ENCODE results near the gene FAAH.

The FAAH gene

DNA sequence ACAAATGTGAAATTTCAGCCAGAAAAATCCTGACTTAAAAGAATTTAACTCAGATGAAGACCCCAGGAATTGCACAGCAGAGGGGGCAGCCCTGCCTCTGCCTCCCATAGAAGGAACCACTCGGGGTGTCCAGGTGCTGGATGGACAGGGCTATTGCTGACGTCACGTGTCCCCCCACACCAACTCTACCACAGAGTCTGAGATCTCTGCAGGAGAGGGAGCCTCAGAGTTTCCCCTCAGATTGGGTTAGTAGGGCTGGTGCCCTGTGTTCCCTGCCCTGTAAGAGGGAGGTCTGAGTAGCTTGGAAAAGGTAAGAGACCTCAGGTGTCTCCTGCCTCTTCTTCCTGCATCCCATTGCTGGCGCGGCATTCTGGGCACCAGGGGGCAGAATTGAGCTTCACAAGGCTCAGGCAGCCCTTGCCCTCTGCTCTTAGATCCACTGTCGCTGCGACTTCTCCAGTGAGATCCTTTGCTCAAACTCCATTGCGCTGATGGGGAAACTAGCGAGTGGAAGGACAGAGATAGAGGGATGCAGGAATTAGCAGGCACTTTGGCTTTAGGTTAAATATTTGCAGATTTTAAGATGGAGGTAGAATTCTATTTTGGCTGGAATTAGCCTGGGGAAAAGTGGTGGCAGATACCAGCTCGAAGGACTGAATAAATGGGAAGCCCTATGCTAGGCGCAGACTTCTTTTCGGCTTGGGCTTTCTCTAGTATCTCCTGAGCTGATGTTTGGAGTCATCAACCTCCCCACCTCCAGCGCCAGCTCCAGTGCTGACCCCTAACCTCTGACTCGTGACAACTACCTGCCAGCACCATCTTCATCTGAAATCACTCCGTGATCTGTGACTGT, 52.8 kb downstream of the FAAH start:
- Histone ChIP-seq H3K4me3 (ENCODE audit: low read length) (peak overlapping the region; percentile 64), H3K4me1 (ENCODE audit: control insufficient read depth, low read depth, low read length) (peaks cover 10% of the 10 kb centered on the region), H3K9me3 (ENCODE audit: control insufficient read depth, low read depth, low read length) (no peaks in the 10 kb centered on the region), H3K27me3 (ENCODE audit: control insufficient read depth, insufficient read depth, low read length) (peaks cover 83% of the 10 kb centered on the region), H3K36me3 (ENCODE audit: control insufficient read depth, low read depth, low read length) (no peaks in the 10 kb centered on the region), H3K27ac (ENCODE audit: low read length) (no peak overlapping the region), H3K9ac (ENCODE audit: low read length) (no peak overlapping the region)

DNA sequence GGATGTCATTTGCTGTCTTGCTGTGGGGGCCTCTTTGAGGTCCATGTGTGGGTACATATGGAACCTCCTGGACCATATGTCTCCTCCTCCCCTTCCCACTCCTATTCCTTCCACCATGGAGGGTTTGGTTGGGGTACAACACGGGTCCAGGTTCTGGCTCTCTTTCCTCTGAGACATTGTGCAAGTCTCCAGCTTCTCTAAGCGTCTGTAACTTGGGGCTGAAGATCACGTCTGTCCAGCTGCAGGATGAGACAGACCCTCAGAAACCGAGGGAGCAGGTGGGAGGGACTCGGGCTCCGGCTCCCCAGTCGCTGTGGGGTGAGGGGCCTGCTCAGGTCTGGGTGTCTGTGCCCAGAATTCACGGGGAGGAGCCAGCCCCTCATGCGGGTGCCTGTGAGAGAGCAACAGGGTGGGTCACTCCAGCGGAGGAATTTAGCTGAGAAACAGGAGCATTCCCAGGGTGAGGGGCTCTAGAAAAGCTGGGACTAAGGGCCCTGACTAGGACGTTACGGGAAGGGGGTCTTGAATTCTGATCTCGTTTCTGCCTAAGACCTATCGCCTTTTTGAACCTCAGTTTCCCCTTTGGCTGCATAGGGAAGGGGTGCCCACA, 53.5 kb downstream of the FAAH start:
- Histone ChIP-seq H3K4me1 (ENCODE audit: control insufficient read depth, low read depth, low read length) (peaks cover 12% of the 10 kb centered on the region), H3K27ac (ENCODE audit: low read length) (no peak overlapping the region), H3K9ac (ENCODE audit: low read length) (no peak overlapping the region), H3K36me3 (ENCODE audit: control insufficient read depth, low read depth, low read length) (no peaks in the 10 kb centered on the region), H3K27me3 (ENCODE audit: control insufficient read depth, insufficient read depth, low read length) (peaks cover 90% of the 10 kb centered on the region), H3K9me3 (ENCODE audit: control insufficient read depth, low read depth, low read length) (no peaks in the 10 kb centered on the region), H3K4me3 (ENCODE audit: low read length) (peak overlapping the region; percentile 64)

DNA sequence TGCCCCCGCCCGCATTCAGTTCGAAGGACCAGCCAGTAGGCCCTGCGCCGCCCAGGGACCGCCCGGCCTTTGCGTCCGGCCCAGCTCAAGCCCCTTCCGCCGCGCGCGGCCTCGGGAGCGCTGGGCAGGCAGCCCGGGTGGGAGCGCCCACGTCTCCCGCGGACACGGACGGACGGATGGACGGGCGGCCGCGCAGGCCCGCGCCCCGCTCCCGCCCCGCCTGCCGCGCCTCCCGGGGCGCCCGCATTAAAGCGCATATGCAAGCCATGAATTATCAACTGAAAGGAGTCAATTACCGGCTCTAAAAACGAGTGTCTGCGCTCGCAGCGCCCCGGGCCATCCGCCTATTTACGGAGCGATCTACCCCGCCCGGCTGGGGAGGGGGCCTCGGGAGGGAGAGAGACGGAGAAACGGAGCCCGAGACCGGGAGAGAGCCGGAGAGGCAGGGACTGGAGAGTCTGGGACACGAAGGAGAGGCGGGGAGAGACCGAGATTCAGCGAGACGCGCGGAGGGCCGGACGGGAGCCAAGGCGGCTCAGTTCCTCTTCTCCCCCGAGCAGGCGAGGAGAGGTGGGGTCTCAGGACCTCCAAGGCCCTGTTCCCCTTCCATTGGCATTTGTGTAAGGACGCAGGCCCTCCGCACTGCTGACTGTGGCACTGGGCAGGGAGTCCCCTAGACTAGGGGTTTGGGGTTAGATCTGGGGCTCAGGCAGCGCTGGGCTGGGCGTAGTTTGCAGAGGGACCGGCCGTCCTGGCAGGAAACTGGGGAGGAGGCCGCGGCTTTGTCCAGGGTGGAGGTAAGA, 54.2 kb downstream of the FAAH start:
- Histone ChIP-seq H3K27me3 (ENCODE audit: control insufficient read depth, insufficient read depth, low read length) (peaks cover 97% of the 10 kb centered on the region), H3K9ac (ENCODE audit: low read length) (no peak overlapping the region), H3K9me3 (ENCODE audit: control insufficient read depth, low read depth, low read length) (no peaks in the 10 kb centered on the region), H3K4me3 (ENCODE audit: low read length) (peak overlapping the region; percentile 64), H3K27ac (ENCODE audit: low read length) (no peak overlapping the region), H3K36me3 (ENCODE audit: control insufficient read depth, low read depth, low read length) (no peaks in the 10 kb centered on the region), H3K4me1 (ENCODE audit: control insufficient read depth, low read depth, low read length) (peaks cover 13% of the 10 kb centered on the region)

DNA sequence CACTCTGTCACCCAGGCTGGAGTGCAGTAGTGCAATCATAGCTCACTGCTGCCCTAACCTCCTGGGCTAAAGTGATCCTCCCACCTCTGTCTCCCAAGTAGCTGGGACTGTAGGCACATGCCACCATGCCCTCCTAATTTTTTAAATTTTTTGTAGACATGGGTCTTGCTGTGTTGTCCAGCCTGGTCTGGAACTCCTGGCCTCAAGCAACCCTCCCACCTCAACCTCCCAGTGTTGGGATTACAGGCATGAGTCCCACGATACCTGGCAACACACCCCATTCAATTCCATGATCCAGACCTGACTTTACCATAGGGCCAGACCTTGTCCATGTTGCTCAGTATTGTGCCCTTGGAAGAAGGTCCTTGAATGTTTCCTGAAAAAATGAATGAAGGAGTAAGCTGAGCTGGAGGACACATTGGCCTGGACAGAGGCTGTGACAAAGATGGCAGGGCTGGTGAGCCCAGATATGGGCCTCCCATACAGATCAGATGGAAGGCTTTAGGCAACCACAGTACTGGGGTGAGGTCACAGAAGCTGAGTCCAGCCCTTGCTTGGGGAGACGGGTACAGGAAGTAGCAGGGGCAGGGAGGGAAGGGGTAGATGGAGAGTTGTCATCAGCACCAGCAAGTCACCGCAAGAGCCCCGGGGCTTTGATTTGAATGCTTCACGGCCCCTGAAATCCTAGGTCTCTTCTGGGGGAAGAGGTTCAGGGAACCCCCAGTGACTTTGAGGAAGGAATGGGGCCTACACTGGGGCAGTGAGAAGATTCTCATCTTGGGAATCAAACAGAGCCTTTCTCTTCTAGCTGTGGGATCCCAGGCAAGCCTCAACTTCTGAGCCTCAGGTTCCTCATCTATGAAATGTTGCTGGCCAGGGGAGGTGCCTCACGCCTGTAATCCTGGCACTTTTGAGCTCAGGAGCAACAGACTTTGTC, 55.4 kb downstream of the FAAH start:
- H3K9me3 ChIP-seq (ENCODE audit: control insufficient read depth, low read depth, low read length) = no peaks in the 10 kb centered on the region
- peaks cover 13% of the 10 kb centered on the region for H3K4me1 ChIP-seq (ENCODE audit: control insufficient read depth, low read depth, low read length)
- H3K9ac ChIP-seq (ENCODE audit: low read length) = no peak overlapping the region
- peaks cover 100% of the 10 kb centered on the region for H3K27me3 ChIP-seq (ENCODE audit: control insufficient read depth, insufficient read depth, low read length)
- no peak overlapping the region for H3K27ac ChIP-seq (ENCODE audit: low read length)
- no peaks in the 10 kb centered on the region for H3K36me3 ChIP-seq (ENCODE audit: control insufficient read depth, low read depth, low read length)
- H3K4me3 ChIP-seq (ENCODE audit: low read length) = no peak overlapping the region

DNA sequence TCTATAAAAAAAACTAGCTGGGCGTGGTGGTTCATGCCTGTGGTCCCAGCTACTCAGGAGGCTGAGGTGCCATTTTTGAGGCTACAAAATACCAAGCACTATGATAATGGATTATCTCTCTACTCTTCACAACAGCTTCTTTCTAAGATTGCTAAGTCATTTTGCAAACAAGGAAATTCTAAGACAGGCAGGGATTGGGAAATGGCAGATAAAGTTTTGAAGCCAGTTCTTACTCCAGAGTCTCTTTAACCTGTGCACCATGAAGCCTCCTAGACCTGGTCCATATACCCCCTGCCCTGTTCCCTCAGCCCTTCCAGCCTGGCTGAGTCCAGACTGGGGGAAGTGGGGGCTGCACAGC, 56.0 kb downstream of the FAAH start:
- H3K36me3 ChIP-seq (ENCODE audit: control insufficient read depth, low read depth, low read length) = no peaks in the 10 kb centered on the region
- H3K27ac ChIP-seq (ENCODE audit: low read length) = no peak overlapping the region
- no peak overlapping the region for H3K4me3 ChIP-seq (ENCODE audit: low read length)
- peaks cover 98% of the 10 kb centered on the region for H3K27me3 ChIP-seq (ENCODE audit: control insufficient read depth, insufficient read depth, low read length)
- H3K4me1 ChIP-seq (ENCODE audit: control insufficient read depth, low read depth, low read length) = peaks cover 13% of the 10 kb centered on the region
- H3K9me3 ChIP-seq (ENCODE audit: control insufficient read depth, low read depth, low read length) = no peaks in the 10 kb centered on the region
- H3K9ac ChIP-seq (ENCODE audit: low read length) = no peak overlapping the region

DNA sequence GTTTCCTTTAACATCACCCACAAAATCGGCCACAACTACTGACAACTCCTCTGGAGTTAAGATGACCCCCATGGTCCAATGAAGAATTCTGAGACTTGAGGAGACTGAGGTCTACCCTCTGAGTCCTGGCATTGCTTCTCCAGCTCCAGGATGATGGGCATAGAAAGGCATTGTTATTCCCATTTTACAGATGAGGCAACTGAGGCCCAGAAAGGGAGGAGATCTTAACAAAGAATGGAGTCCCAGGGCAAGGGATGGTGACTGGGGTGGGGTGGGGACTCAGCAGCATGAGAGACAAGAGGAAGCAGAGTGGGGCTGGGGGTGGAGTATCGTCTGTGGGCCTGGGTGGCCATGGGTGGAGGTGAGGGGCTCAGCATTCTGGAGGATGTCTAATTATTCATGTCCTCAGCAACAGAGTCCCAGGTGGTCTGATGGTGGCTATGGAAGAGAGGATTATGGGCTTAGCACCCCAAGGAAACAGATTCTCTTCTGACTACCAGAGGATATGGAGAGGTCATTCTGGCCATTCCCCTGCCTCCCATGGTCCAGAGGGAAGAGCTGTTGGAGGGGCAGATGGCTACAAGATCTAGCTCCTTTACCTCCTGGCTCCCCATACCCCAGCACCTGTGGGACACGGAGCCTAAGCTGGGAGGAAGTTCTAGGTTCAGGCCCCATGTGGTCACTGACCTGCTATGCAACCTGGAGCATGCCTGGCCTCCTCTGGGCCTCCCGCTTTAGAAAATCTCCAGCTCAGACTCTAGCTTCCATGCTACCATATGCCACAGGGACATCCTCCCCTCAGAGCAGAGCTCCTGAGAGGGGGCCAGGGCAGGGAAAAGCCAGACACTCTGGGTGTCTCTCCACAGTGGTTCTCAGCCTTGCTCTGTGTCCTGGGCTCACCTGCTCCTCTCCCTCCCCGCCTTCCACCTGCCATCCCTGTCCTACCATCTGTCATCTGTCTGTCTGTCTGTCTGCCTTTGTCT, 58.1 kb downstream of the FAAH start:
- peaks cover 77% of the 10 kb centered on the region for H3K27me3 ChIP-seq (ENCODE audit: control insufficient read depth, insufficient read depth, low read length)
- H3K36me3 ChIP-seq (ENCODE audit: control insufficient read depth, low read depth, low read length) = no peaks in the 10 kb centered on the region
- no peaks in the 10 kb centered on the region for H3K9me3 ChIP-seq (ENCODE audit: control insufficient read depth, low read depth, low read length)
- no peak overlapping the region for H3K27ac ChIP-seq (ENCODE audit: low read length)
- H3K4me3 ChIP-seq (ENCODE audit: low read length) = no peak overlapping the region
- no peak overlapping the region for H3K9ac ChIP-seq (ENCODE audit: low read length)
- H3K4me1 ChIP-seq (ENCODE audit: control insufficient read depth, low read depth, low read length) = peaks cover 10% of the 10 kb centered on the region

DNA sequence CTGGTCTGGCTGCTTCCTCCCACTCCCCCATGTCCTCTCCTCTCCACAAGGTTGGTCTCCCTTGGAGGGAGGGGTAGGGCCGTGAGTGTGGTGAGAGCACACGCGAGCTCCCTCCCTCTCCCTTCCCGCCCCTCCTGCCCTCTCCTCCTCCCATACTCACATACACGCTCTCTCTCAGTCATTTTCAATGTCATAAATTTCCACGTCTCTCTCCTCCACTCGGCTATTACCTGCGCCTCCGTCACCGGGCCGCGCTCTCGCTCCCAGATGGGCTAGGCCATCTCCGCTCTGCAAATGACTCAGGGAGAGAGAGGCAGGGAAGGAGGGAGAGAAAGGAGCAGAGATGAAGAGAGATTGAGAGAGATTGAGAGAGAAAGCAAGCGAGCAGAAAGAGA, 58.8 kb downstream of the FAAH start:
- H3K4me1 ChIP-seq (ENCODE audit: control insufficient read depth, low read depth, low read length) = peaks cover 3% of the 10 kb centered on the region
- no peak overlapping the region for H3K27ac ChIP-seq (ENCODE audit: low read length)
- no peak overlapping the region for H3K9ac ChIP-seq (ENCODE audit: low read length)
- H3K27me3 ChIP-seq (ENCODE audit: control insufficient read depth, insufficient read depth, low read length) = peaks cover 70% of the 10 kb centered on the region
- H3K4me3 ChIP-seq (ENCODE audit: low read length) = no peak overlapping the region
- H3K36me3 ChIP-seq (ENCODE audit: control insufficient read depth, low read depth, low read length) = no peaks in the 10 kb centered on the region
- no peaks in the 10 kb centered on the region for H3K9me3 ChIP-seq (ENCODE audit: control insufficient read depth, low read depth, low read length)

DNA sequence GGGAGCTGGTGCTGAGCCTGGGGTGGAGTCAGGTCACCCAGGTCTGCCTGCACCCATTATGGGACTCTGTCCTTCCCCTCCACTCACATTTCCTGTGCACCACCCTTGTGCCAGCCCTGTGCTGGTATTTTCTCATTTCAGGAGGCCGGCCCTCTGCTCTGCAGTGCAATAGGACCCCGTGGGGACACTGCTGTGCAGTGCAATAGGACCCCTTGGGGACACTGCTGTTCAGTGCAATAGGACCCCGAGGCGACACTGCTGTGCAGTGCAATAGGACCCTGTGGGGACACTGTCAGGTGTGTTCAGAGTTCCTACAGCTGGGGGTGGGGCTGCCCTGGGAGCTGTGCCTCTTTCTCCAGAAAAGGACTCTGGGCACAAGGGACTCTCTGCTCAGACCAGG, 59.3 kb downstream of the FAAH start:
- Histone ChIP-seq H3K36me3 (ENCODE audit: control insufficient read depth, low read depth, low read length) (no peaks in the 10 kb centered on the region), H3K27me3 (ENCODE audit: control insufficient read depth, insufficient read depth, low read length) (peaks cover 65% of the 10 kb centered on the region), H3K9me3 (ENCODE audit: control insufficient read depth, low read depth, low read length) (no peaks in the 10 kb centered on the region), H3K4me1 (ENCODE audit: control insufficient read depth, low read depth, low read length) (peaks cover 3% of the 10 kb centered on the region), H3K9ac (ENCODE audit: low read length) (no peak overlapping the region), H3K27ac (ENCODE audit: low read length) (no peak overlapping the region), H3K4me3 (ENCODE audit: low read length) (no peak overlapping the region)

DNA sequence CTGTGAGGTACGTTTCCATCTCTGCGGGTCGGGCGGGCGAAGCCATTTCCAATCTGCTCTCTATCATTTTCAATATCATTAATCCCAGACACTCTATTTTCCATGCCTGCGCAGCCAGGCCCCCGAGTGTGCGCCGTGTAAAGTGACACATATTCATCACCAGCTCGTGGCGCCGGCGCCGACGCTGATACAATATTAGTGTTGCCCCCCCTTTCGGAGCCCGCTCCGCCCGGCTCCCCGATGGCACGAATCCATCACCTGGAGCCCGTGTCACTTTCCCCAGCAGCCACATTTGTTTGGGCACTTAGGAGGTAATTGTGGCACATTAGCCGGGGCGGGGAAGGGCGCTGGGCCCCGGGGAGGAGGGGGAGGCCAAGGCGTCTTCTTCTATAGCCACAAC, 61.8 kb downstream of the FAAH start:
- Histone ChIP-seq H3K9ac (ENCODE audit: low read length) (no peak overlapping the region), H3K27me3 (ENCODE audit: control insufficient read depth, insufficient read depth, low read length) (peaks cover 54% of the 10 kb centered on the region), H3K4me1 (ENCODE audit: control insufficient read depth, low read depth, low read length) (peaks cover 3% of the 10 kb centered on the region), H3K36me3 (ENCODE audit: control insufficient read depth, low read depth, low read length) (no peaks in the 10 kb centered on the region), H3K4me3 (ENCODE audit: low read length) (no peak overlapping the region), H3K27ac (ENCODE audit: low read length) (no peak overlapping the region), H3K9me3 (ENCODE audit: control insufficient read depth, low read depth, low read length) (no peaks in the 10 kb centered on the region)

DNA sequence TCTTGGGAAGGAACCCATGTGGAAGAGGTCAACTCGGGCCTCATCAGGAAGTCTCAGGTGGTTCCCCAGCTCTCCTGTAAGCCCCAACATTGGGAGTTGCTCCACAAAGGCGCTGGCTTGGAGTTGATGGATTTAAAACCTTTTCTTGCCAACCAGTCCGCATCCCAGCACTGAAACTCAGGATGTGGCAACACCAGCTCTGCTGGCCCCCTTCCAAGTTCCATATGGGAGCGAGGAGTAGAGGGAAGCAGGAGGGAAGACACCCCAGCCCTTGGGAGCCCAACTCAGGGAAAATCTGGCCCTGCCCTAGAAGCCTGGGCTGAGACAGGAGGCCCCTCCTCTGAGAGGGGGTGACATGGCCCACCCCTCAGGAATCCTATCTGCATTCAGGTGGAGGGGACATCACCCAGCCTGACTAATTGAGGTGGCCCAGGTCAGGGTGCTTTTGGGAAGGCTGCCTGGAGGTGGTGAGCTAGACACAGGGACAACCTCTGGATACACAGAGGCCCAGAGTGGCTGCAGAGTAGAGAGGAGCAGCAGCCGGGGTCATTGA, 62.4 kb downstream of the FAAH start:
- Histone ChIP-seq H3K9ac (ENCODE audit: low read length) (no peak overlapping the region), H3K9me3 (ENCODE audit: control insufficient read depth, low read depth, low read length) (no peaks in the 10 kb centered on the region), H3K4me1 (ENCODE audit: control insufficient read depth, low read depth, low read length) (peaks cover 6% of the 10 kb centered on the region), H3K27me3 (ENCODE audit: control insufficient read depth, insufficient read depth, low read length) (peaks cover 53% of the 10 kb centered on the region), H3K4me3 (ENCODE audit: low read length) (no peak overlapping the region), H3K27ac (ENCODE audit: low read length) (no peak overlapping the region), H3K36me3 (ENCODE audit: control insufficient read depth, low read depth, low read length) (no peaks in the 10 kb centered on the region)

Measured in iPS-18a (cell line).